ENCODE data around the gene ZNF569.

- no peak for TF ChIP-seq CTCF (conservative IDR thresholded peaks at IDR 0.05; ENCODE audit: low read length)
- TF ChIP-seq EZH2phosphoT487 (IDR thresholded peaks at IDR 0.05; ENCODE audit: borderline replicate concordance), result no peak
Measured at GRCh38 chr19:37468961-37469777, 1.9 kb upstream of the ZNF569 start, which contains the start of gene ZNF570.
